Neural progenitor cell (in vitro differentiated cells): Measurements from ENCODE around the gene KCNE2. TPM values are rescaled to one million over a fixed set of nuclear protein-coding genes. Genes with fewer than 3 reads are reported as not detected.

Source experiments
- DNase-seq: peaks from one replicate; pipeline ENCODE4 v3.0.0-alpha.2; 2016; ENCODE audit warnings: low spot score
- H2AFZ ChIP-seq: fragments of 200-600 bp; sonication (generic); replicated peaks from 2 replicates; pipeline ENCODE4 v1.6.1; 2016; ENCODE audit warnings: antibody characterized with exemption
- H3F3A ChIP-seq: fragments of 200-600 bp; sonication (generic); 2 replicates; pipeline ENCODE4 v1.6.1; 2016; ENCODE audit warnings: antibody characterized with exemption, low read depth
- H3K27ac ChIP-seq: fragments of 200-600 bp; sonication (generic); 2 replicates; pipeline ENCODE4 v1.5.1; 2016; ENCODE audit warnings: mild to moderate bottlenecking
- H3K27me3 ChIP-seq: fragments of 200-600 bp; sonication (generic); 2 replicates; pipeline ENCODE4 v1.6.1; 2016; ENCODE audit warnings: mild to moderate bottlenecking, moderate library complexity
- H3K36me3 ChIP-seq: fragments of 200-600 bp; sonication (generic); 2 replicates; pipeline ENCODE4 v1.5.1; 2016
- H3K4me1 ChIP-seq: fragments of 200-600 bp; sonication (generic); 2 replicates; pipeline ENCODE4 v1.6.1; 2016; ENCODE audit warnings: mixed run types
- H3K4me2 ChIP-seq: fragments of 200-600 bp; sonication (generic); 2 replicates; pipeline ENCODE4 v1.6.1; 2016
- H3K4me3 ChIP-seq: fragments of 200-600 bp; sonication (generic); 2 replicates; pipeline ENCODE4 v1.5.1; 2016
- H3K79me2 ChIP-seq: fragments of 200-600 bp; sonication (generic); 2 replicates; pipeline ENCODE4 v1.6.1; 2016; ENCODE audit warnings: low read depth
- H3K9ac ChIP-seq: fragments of 200-600 bp; sonication (generic); 2 replicates; pipeline ENCODE4 v1.6.1; 2016
- H3K9me3 ChIP-seq: fragments of 200-600 bp; sonication (generic); 2 replicates; pipeline ENCODE4 v1.5.1; 2016; ENCODE audit warnings: low read depth
- H4K20me1 ChIP-seq: fragments of 200-600 bp; sonication (generic); 2 replicates; pipeline ENCODE4 v1.6.1; 2016; ENCODE audit warnings: low read depth
- H3K27ac Mint-ChIP-seq: 3 replicates; pipeline ENCODE4 v1.8.0; 2021; ENCODE audit warnings: mixed read lengths
- H3K27me3 Mint-ChIP-seq: 2 replicates; pipeline ENCODE4 v1.8.0; 2022; ENCODE audit warnings: low read depth, mild to moderate bottlenecking, inconsistent platforms, moderate library complexity, mixed read lengths; ENCODE audit not compliant: insufficient read depth
- H3K36me3 Mint-ChIP-seq: 3 replicates; pipeline ENCODE4 v1.8.0; 2021; ENCODE audit warnings: mixed read lengths
- H3K4me1 Mint-ChIP-seq: 3 replicates; pipeline ENCODE4 v1.8.0; 2021; ENCODE audit warnings: mixed read lengths
- H3K4me3 Mint-ChIP-seq: 3 replicates; pipeline ENCODE4 v1.8.0; 2021; ENCODE audit warnings: mild to moderate bottlenecking, moderate library complexity, mixed read lengths
- H3K9me3 Mint-ChIP-seq: 3 replicates; pipeline ENCODE4 v1.8.0; 2020; ENCODE audit warnings: mixed read lengths
- CTCF ChIP-seq: fragments of 200-600 bp; sonication (generic); IDR thresholded peaks from 2 replicates; pipeline ENCODE4 v1.5.1; 2017; ENCODE audit warnings: antibody characterized with exemption, mild to moderate bottlenecking
- EZH2 ChIP-seq: fragments of 200-600 bp; sonication (generic); IDR thresholded peaks from 2 replicates; pipeline ENCODE4 v1.6.1; 2017; ENCODE audit warnings: antibody characterized with exemption, mild to moderate bottlenecking, moderate library complexity
- EZH2phosphoT487 ChIP-seq: fragments of 200-600 bp; sonication (generic); IDR thresholded peaks from 2 replicates; pipeline ENCODE4 v1.6.1; 2017; ENCODE audit warnings: antibody characterized with exemption
- total RNA-seq: library from RNA; depleted of rRNA; stranded (reverse); fragments of >200 nt; gene quantifications from 2 replicates; pipeline ENCODE4 v1.2.3, GENCODE V29; 2015; ENCODE audit warnings: low replicate concordance

The KCNE2 gene
- total RNA-seq, 1 donor from 2014 or later, result 0.19 TPM

- no peaks in the 10 kb centered on the region for H3K9me3 ChIP-seq
- H3K27me3 ChIP-seq, result no peaks in the 10 kb centered on the region
- no peak for DNase-seq
- no peaks in the 10 kb centered on the region for H3K36me3 ChIP-seq
- Mint-ChIP-seq H3K4me3 (no peak overlapping the region), H3K27ac (no peak overlapping the region), H3K9me3 (peaks cover 6% of the 10 kb centered on the region), H3K27me3 (peaks cover 6% of the 10 kb centered on the region), H3K4me1 (peaks cover 35% of the 10 kb centered on the region), H3K36me3 (peaks cover 2% of the 10 kb centered on the region)
- no peak overlapping the region for H3K4me2 ChIP-seq
- no peak overlapping the region for H3K27ac ChIP-seq
- no peak overlapping the region for H3K4me3 ChIP-seq
- TF ChIP-seq EZH2 (no peak), EZH2phosphoT487 (no peak), CTCF (no peak)
- H3K4me1 ChIP-seq, result peaks cover 26% of the 10 kb centered on the region
- H3F3A ChIP-seq, result peaks cover 6% of the 10 kb centered on the region
- no peaks in the 10 kb centered on the region for H3K79me2 ChIP-seq
- H4K20me1 ChIP-seq, result no peaks in the 10 kb centered on the region
- no peak overlapping the region for H2AFZ ChIP-seq
- no peak overlapping the region for H3K9ac ChIP-seq
These were observed 23.7 kb upstream of the KCNE2 start for GRCh38 chr21:34340061-34340460.

GRCh38 chr21:34342476-34342875, 21.3 kb upstream of the KCNE2 start:
- H3K4me3 Mint-ChIP-seq, result no peak overlapping the region
- Histone ChIP-seq H3K9ac (no peak overlapping the region), H3K4me3 (no peak overlapping the region), H3F3A (peaks cover 4% of the 10 kb centered on the region), H3K27me3 (no peaks in the 10 kb centered on the region), H4K20me1 (no peaks in the 10 kb centered on the region), H2AFZ (no peak overlapping the region), H3K9me3 (no peaks in the 10 kb centered on the region), H3K4me1 (peaks cover 11% of the 10 kb centered on the region), H3K27ac (no peak overlapping the region), H3K4me2 (no peak overlapping the region), H3K36me3 (no peaks in the 10 kb centered on the region), H3K79me2 (no peaks in the 10 kb centered on the region)
- H3K27me3 Mint-ChIP-seq, result peaks cover 9% of the 10 kb centered on the region
- H3K4me1 Mint-ChIP-seq, result peaks cover 35% of the 10 kb centered on the region
- H3K27ac Mint-ChIP-seq, result no peak overlapping the region
- no peak for DNase-seq
- peaks cover 6% of the 10 kb centered on the region for H3K9me3 Mint-ChIP-seq
- peaks cover 2% of the 10 kb centered on the region for H3K36me3 Mint-ChIP-seq
- no peak for TF ChIP-seq CTCF

- Mint-ChIP-seq H3K4me3 (no peak overlapping the region), H3K27ac (no peak overlapping the region), H3K9me3 (peaks cover 9% of the 10 kb centered on the region), H3K4me1 (peaks cover 35% of the 10 kb centered on the region), H3K36me3 (peaks cover 2% of the 10 kb centered on the region), H3K27me3 (peaks cover 9% of the 10 kb centered on the region)
- H3F3A ChIP-seq, result peaks cover 4% of the 10 kb centered on the region
- no peak overlapping the region for H3K9ac ChIP-seq
- H3K4me3 ChIP-seq, result no peak overlapping the region
- no peak for DNase-seq
- H3K4me1 ChIP-seq, result peaks cover 14% of the 10 kb centered on the region
- H3K79me2 ChIP-seq, result no peaks in the 10 kb centered on the region
- no peak overlapping the region for H3K4me2 ChIP-seq
- H3K36me3 ChIP-seq, result no peaks in the 10 kb centered on the region
- H3K27ac ChIP-seq, result no peak overlapping the region
- TF ChIP-seq EZH2phosphoT487, result no peak
- TF ChIP-seq CTCF, result no peak
- H4K20me1 ChIP-seq, result no peaks in the 10 kb centered on the region
- no peak overlapping the region for H2AFZ ChIP-seq
- H3K9me3 ChIP-seq, result no peaks in the 10 kb centered on the region
- no peaks in the 10 kb centered on the region for H3K27me3 ChIP-seq
These were observed 20.5 kb upstream of the KCNE2 start for GRCh38 chr21:34343347-34343746.
